B cell (primary cell): ENCODE results near the gene CLCN7. TPM values are rescaled to one million over a fixed set of nuclear protein-coding genes. Genes with fewer than 3 reads are reported as not detected.

Source experiments
- ATAC-seq: fragments of 200-7000 bp; cut with Tn5 transposase; one replicate; pipeline ENCODE4 v1.10.0; 2021; ENCODE audit warnings: low read depth, mild to moderate bottlenecking, moderate number of reproducible peaks, moderate library complexity
- CTCF ChIA-PET: fragments of 350-600 bp; sonication (Branson Sonifier 250); formaldehyde crosslinking; loops from one replicate; lab custom pipeline; 2021; ENCODE audit warnings: antibody characterized with exemption, inconsistent platforms; lab: Charles Lee
- POLR2A ChIA-PET: fragments of 350-600 bp; sonication (Branson Sonifier 250); formaldehyde crosslinking; loops from one replicate; lab custom pipeline; 2021; ENCODE audit warnings: antibody characterized with exemption; lab: Charles Lee
- DNase-seq: peaks from one replicate; pipeline ENCODE4 v3.0.0; 2013
- H2AFZ ChIP-seq: 2 replicates; pipeline ENCODE4 v1.6.1; 2012; ENCODE audit warnings: mild to moderate bottlenecking, low read depth, low read length; ENCODE audit not compliant: insufficient read depth, poor library complexity, severe bottlenecking
- H3K27ac ChIP-seq, 2 donors: 1 replicate in 1 of 2; 2 replicates in 1 of 2; pipeline ENCODE4 v1.5.1; 2012 to 2013; ENCODE audit warnings: low read length in 2 of 2, mild to moderate bottlenecking in 2 of 2, moderate library complexity in 1 of 2
- H3K27me3 ChIP-seq, 4 experiments: fragments of 200-600 bp in 1 of 4; sonication (generic) in 1 of 4; replicated peaks in 1 of 4; 1 replicate in 2 of 4; 2 replicates in 2 of 4; pipeline versions ENCODE4 v1.6.1 to v1.7.0; 2013 to 2016; ENCODE audit warnings: low read length in 3 of 4, mild to moderate bottlenecking in 2 of 4, mixed read lengths in 1 of 4, moderate library complexity in 1 of 4; ENCODE audit not compliant: insufficient read depth in 4 of 4, control insufficient read depth in 3 of 4; ENCODE audit errors: control extremely low read depth in 1 of 4
- H3K36me3 ChIP-seq, 2 experiments: replicated peaks in 1 of 2; 1 replicate in 1 of 2; 2 replicates in 1 of 2; pipeline versions ENCODE4 v1.6.1 to v1.7.1; 2013; ENCODE audit warnings: low read length in 1 of 2; ENCODE audit not compliant: insufficient read depth in 2 of 2, control insufficient read depth in 1 of 2; ENCODE audit errors: control extremely low read depth in 1 of 2, extremely low read depth in 1 of 2
- H3K4me1 ChIP-seq, 2 donors: fragments of 200-600 bp in 1 of 2; sonication (generic) in 1 of 2; 1 replicate in 1 of 2; 2 replicates in 1 of 2; pipeline versions ENCODE4 v1.5.1 to v1.6.1; 2013 to 2017; ENCODE audit warnings: low read length in 2 of 2; ENCODE audit not compliant: control insufficient read depth in 2 of 2, insufficient read depth in 2 of 2
- H3K4me2 ChIP-seq: replicated peaks from 2 replicates; pipeline ENCODE3; 2012; ENCODE audit warnings: mild to moderate bottlenecking, low read depth, low read length; ENCODE audit not compliant: poor library complexity, severe bottlenecking
- H3K4me3 ChIP-seq, 5 experiments: fragments of 200-600 bp in 1 of 5; sonication (generic) in 1 of 5; 1 replicate in 3 of 5; 2 replicates in 2 of 5; pipeline versions ENCODE4 v1.5.1 to v1.7.0; 2011 to 2016; ENCODE audit warnings: low read length in 4 of 5, mild to moderate bottlenecking in 4 of 5, low read depth in 2 of 5, control low read depth in 1 of 5, moderate library complexity in 1 of 5; ENCODE audit not compliant: insufficient read depth in 1 of 5; ENCODE audit errors: control extremely low read depth in 1 of 5, extremely low read depth in 1 of 5
- H3K79me2 ChIP-seq: fragments of 200-600 bp; sonication (generic); one replicate; pipeline ENCODE4 v1.6.0; 2016; ENCODE audit warnings: low read length; ENCODE audit not compliant: control insufficient read depth, insufficient read depth
- H3K9ac ChIP-seq: fragments of 200-600 bp; sonication (generic); 2 replicates; pipeline ENCODE4 v1.6.1; 2017; ENCODE audit warnings: mild to moderate bottlenecking, low read length, moderate library complexity
- H3K9me3 ChIP-seq, 3 donors: one replicate each; pipeline versions ENCODE4 v1.6.1 to v1.7.1; 2013; ENCODE audit warnings: low read length in 2 of 3; ENCODE audit not compliant: control insufficient read depth in 2 of 3, insufficient read depth in 1 of 3; ENCODE audit errors: control extremely low read depth in 1 of 3
- H4K20me1 ChIP-seq: 2 replicates; pipeline ENCODE4 v1.6.0; 2012; ENCODE audit warnings: mild to moderate bottlenecking, low read length; ENCODE audit not compliant: insufficient read depth, control insufficient read depth, poor library complexity, severe bottlenecking
- H3K27ac Mint-ChIP-seq: one replicate; pipeline ENCODE4 v1.8.0; 2021; ENCODE audit warnings: mixed read lengths
- H3K27me3 Mint-ChIP-seq: one replicate; pipeline ENCODE4 v1.8.0; 2021; ENCODE audit warnings: mixed read lengths
- H3K4me1 Mint-ChIP-seq: one replicate; pipeline ENCODE4 v1.8.0; 2021; ENCODE audit warnings: mixed read lengths
- H3K4me3 Mint-ChIP-seq: one replicate; pipeline ENCODE4 v1.8.0; 2021; ENCODE audit warnings: mixed read lengths
- H3K9me3 Mint-ChIP-seq: one replicate; pipeline ENCODE4 v1.8.0; 2022; ENCODE audit warnings: mixed read lengths; ENCODE audit not compliant: insufficient read depth
- CTCF ChIP-seq: fragments of 200-600 bp; IDR thresholded peaks from one replicate; pipeline ENCODE4 v1.8.0; 2022; ENCODE audit warnings: antibody characterized with exemption, mild to moderate bottlenecking
- EZH2 ChIP-seq: IDR thresholded peaks from 2 replicates; pipeline ENCODE4 v1.6.1; 2012; ENCODE audit warnings: borderline replicate concordance, low read depth, mild to moderate bottlenecking, moderate library complexity, low read length; ENCODE audit not compliant: insufficient read depth, poor library complexity, severe bottlenecking
- WGBS: methylation state at CpG from one replicate; pipeline ENCODE4 v1.1.5; 2013; ENCODE audit warnings: missing lambda C conversion rate; ENCODE audit not compliant: insufficient coverage; 5-methylcytosine and 5-hydroxymethylcytosine counted together
- intact Hi-C: fragments of 100-400 bp; cut with micrococcal nuclease; formaldehyde crosslinking; loops from one replicate; pipeline ENCODE4 v1.10.0; 2022
- polyA plus RNA-seq: library from polyadenylated mRNA; depleted of rRNA; stranded (reverse); fragments of >200 nt; gene quantifications from 2 replicates; pipeline ENCODE4 v1.2.3, GENCODE V29; 2012
- total RNA-seq, 2 donors: library from RNA; stranded (reverse); fragments of 120-200 nt in 1 of 2; gene quantifications; 1 replicate in 1 of 2; 2 replicates in 1 of 2; pipeline versions ENCODE4 v1.2.3 to v1.2.4, GENCODE V29; 2013 to 2022

The CLCN7 gene
- total and polyA plus RNA-seq, 2 donors (not counting 1 experiment from before 2014, with no cell fraction given) = 215 to 274 TPM

- ATAC-seq (no peak), DNase-seq (no peak)
- ChIA-PET CTCF (no interaction called here), POLR2A (interaction anchor here (0.6 kb wide), 1 partner anchor 39 kb away, joined by 9 read pairs; no protein-coding TSS in a partner anchor)
- no peaks in the 10 kb centered on the region for H3K9me3 ChIP-seq
- Mint-ChIP-seq H3K27ac (no peak overlapping the region), H3K9me3 (no peaks in the 10 kb centered on the region), H3K27me3 (no peaks in the 10 kb centered on the region), H3K4me1 (no peaks in the 10 kb centered on the region), H3K4me3 (no peak overlapping the region)
- H3K9ac ChIP-seq = no peak overlapping the region
- H3K79me2 ChIP-seq = no peaks in the 10 kb centered on the region
- TF ChIP-seq CTCF (no peak), EZH2 (no peak)
- H3K4me2 ChIP-seq = no peak overlapping the region
- intact Hi-C loops = no loop called here
- H2AFZ ChIP-seq = no peak overlapping the region
- H4K20me1 ChIP-seq = no peaks in the 10 kb centered on the region
- H3K27me3 ChIP-seq = no peaks in the 10 kb centered on the region
- peaks cover 3 to 6% of the 10 kb centered on the region in 2 donors for H3K4me1 ChIP-seq
- H3K4me3 ChIP-seq = no peak overlapping the region
- WGBS = 87% methylated on average over 18 of the region's 27 CpGs
- H3K36me3 ChIP-seq = no peaks in the 10 kb centered on the region
- H3K27ac ChIP-seq = no peak overlapping the region
Measured at GRCh38 chr16:1439058-1439698, 35.6 kb downstream of the CLCN7 start.

GRCh38 chr16:1438229-1439057 lies 36.4 kb downstream of the CLCN7 start:
- Histone ChIP-seq H4K20me1 (no peaks in the 10 kb centered on the region), H3K27me3 (no peaks in the 10 kb centered on the region), H2AFZ (no peak overlapping the region), H3K9me3 (no peaks in the 10 kb centered on the region), H3K4me3 (no peak overlapping the region), H3K4me2 (no peak overlapping the region), H3K4me1 (peaks cover under 1 to 2% of the 10 kb centered on the region in 2 donors), H3K36me3 (no peaks in the 10 kb centered on the region), H3K79me2 (no peaks in the 10 kb centered on the region), H3K27ac (no peak overlapping the region), H3K9ac (no peak overlapping the region)
- H3K27me3 Mint-ChIP-seq = no peaks in the 10 kb centered on the region
- H3K9me3 Mint-ChIP-seq = no peaks in the 10 kb centered on the region
- H3K4me1 Mint-ChIP-seq = no peaks in the 10 kb centered on the region
- CTCF ChIA-PET = no interaction called here
- DNase-seq (no peak), ATAC-seq (no peak)
- no peak for TF ChIP-seq CTCF
- TF ChIP-seq EZH2 = no peak
- WGBS = 94% methylated on average over 35 of the region's 35 CpGs
- no peak overlapping the region for H3K4me3 Mint-ChIP-seq
- POLR2A ChIA-PET = interaction anchor here (0.6 kb wide), 1 partner anchor 38 kb away, joined by 9 read pairs; no protein-coding TSS in a partner anchor
- intact Hi-C loops = no loop called here
- no peak overlapping the region for H3K27ac Mint-ChIP-seq
